ENCODE measurements around the gene HPS4.

HPS4 gene

DNA sequence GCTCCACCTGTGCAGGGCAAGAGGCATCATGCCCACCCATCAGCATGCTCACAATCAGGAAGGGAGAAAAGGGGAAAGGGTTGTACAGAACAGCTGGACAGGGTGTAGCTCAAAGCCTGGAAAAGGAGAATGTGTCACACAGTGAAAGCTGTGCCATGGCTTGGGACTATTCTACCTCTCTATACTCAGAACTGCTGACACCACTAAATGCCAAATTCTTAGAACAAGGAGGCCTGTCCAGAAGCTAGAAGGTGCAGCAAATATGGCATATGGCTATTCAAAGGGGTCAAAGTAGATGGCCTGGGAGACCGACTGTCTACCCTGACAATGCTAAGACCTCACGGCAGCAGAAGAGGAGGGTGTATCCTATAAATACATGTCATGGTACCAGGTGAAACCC lies 12.8 kb downstream of the HPS4 start:
- no peak for DNase-seq (ENCODE audit: low read depth)
- TF ChIP-seq, protein P1, sequence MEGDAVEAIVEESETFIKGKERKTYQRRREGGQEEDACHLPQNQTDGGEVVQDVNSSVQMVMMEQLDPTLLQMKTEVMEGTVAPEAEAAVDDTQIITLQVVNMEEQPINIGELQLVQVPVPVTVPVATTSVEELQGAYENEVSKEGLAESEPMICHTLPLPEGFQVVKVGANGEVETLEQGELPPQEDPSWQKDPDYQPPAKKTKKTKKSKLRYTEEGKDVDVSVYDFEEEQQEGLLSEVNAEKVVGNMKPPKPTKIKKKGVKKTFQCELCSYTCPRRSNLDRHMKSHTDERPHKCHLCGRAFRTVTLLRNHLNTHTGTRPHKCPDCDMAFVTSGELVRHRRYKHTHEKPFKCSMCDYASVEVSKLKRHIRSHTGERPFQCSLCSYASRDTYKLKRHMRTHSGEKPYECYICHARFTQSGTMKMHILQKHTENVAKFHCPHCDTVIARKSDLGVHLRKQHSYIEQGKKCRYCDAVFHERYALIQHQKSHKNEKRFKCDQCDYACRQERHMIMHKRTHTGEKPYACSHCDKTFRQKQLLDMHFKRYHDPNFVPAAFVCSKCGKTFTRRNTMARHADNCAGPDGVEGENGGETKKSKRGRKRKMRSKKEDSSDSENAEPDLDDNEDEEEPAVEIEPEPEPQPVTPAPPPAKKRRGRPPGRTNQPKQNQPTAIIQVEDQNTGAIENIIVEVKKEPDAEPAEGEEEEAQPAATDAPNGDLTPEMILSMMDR (conservative IDR thresholded peaks at IDR 0.05; ENCODE audit: low read depth, low read length) = no peak
- H3K4me3 ChIP-seq (ENCODE audit: low read length) = no peak overlapping the region

DNA sequence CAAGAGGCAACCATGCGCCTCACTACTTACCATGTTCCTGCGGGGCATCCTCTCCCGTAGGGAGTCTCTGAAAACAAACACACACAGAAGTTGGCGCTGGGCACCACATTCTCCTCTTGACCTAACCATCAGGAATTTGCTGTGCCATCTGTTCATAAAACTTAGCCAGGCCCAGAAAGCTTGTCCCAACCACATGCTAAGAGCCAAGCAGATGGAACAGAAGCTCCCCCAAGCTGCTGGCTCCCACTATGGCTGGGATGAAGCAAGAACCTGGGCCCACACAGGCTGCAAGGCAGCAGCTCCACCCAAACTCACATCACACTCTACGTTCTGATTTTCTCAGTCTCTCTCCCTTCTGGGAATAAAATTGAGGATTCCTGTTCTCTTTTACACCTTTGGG lies 17.4 kb downstream of the HPS4 start:
- no peak overlapping the region for H3K4me3 ChIP-seq (ENCODE audit: low read length)
- TF ChIP-seq, protein P1 (conservative IDR thresholded peaks at IDR 0.05; ENCODE audit: low read depth, low read length) = no peak
- no peak for DNase-seq (ENCODE audit: low read depth)

DNA sequence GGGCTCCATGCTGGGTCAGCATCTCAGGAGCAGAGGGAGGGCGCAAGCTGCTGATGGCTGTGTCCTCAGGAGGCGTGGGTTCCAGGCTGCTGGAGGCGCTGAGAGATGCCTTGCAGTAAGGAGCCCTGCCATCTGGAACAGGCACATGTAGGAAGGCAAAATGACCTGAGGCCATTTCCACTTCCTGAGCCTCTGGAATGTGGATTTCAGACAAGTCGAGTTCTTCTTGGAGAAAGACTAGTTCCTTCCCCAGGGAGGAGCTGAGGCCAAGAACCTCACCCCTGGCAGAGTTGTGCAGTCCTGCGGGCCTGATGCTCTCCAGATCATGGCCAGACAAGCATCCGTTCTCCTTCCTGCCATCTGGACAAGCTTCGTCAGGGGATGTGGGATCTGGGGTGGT lies 19.3 kb downstream of the HPS4 start:
- TF ChIP-seq, protein P1 (conservative IDR thresholded peaks at IDR 0.05; ENCODE audit: low read depth, low read length) = no peak
- DNase-seq (ENCODE audit: low read depth) = no peak
- no peak overlapping the region for H3K4me3 ChIP-seq (ENCODE audit: low read length)

DNA sequence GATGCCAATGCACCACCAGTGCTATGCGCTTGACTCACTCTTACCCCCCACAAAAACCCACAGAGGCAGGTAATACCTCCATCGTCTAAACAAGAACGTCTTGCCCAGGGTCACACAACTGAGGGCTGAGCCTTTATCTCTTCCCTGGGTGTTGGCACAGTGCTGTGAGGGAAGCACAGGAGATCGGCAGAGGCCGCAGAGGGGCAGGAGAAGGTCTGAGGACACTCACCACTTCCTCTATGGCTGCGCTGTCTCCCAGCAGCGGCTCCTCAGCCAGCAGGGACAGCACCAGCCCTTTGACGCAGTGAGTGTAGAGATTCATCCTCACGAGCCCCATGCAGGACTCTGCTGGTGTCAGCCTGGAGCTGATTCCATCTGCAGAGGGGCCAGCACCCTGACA lies 19.9 kb downstream of the HPS4 start:
- DNase-seq (ENCODE audit: low read depth) = no peak
- TF ChIP-seq, protein P1 (conservative IDR thresholded peaks at IDR 0.05; ENCODE audit: low read depth, low read length) = no peak
- H3K4me3 ChIP-seq (ENCODE audit: low read length) = no peak overlapping the region

DNA sequence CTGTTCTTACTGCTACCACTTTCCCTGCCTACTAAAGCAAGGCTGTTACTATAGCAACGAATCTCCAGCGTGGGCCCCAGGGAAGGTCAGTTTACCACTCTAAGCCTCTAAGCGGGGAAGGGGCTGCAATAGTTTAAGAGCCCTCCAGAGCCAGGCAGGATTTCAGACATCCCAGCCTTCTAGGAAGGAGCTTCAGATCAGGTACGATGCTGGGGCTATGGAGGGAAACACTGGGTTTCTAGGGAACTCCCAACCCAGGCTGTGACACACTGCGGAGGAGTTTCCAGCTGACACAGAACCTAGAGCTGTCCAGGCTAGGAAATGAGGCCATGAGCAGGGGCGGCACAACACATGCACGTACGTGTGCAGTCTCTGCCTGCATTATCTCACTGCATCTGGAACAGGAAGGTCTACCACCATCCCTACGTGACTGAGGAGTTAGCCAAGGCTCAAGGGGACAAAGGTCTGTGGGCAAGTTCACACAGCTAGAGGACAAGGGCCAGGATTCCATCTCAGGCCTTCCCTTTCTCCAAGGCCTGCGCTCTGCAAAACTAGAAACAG lies 20.4 kb downstream of the HPS4 start:
- no peak overlapping the region for H3K4me3 ChIP-seq (ENCODE audit: low read length)

DNA sequence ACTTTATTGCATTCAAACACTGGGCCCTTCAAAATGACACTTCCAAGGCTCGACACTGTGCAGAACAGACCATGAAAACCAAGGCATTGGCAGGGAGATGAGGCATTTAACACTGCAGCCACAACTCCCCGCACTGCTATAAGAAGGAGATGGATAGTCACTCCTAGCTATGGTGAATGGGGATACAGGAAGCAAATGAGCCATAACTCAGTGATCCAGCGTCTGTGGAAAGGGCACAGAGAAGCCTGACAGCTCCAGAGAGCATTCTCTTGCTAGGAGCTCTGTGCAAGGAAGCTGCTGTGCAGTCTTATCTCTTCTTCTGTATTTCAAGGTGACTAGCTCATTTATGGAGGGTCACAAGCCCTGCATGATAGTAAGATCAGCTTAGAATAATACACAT lies 20.9 kb downstream of the HPS4 start:
- no peak for DNase-seq (ENCODE audit: low read depth)
- no peak overlapping the region for H3K4me3 ChIP-seq (ENCODE audit: low read length)
- TF ChIP-seq, protein P1 (conservative IDR thresholded peaks at IDR 0.05; ENCODE audit: low read depth, low read length) = no peak

More for the DNA sequence above, 20.4 kb downstream of the HPS4 start:
- TF ChIP-seq, protein P1 (conservative IDR thresholded peaks at IDR 0.05; ENCODE audit: low read depth, low read length) = no peak
- DNase-seq (ENCODE audit: low read depth) = no peak

DNA sequence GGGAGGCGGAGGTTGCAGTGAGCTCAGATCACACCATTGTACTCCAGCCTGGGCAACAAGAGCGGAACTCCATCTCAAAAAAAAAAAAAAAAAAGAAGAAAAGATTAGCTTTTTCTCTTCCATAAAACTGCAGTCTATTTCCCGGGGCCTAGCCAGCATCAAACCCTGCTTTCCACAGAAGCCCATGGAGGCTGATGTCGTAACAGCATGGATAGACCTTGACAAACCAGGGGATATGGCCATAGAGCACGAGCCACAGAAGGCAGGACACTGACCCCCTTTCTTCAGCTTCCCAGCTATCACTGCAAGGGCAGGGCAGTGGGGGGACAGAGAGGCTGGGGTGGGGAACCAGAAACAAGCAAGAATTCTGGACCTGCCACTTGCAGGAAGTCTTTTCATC lies 21.5 kb downstream of the HPS4 start:
- no peak overlapping the region for H3K4me3 ChIP-seq (ENCODE audit: low read length)
- no peak for DNase-seq (ENCODE audit: low read depth)
- TF ChIP-seq, protein P1 (conservative IDR thresholded peaks at IDR 0.05; ENCODE audit: low read depth, low read length) = no peak
